ENCODE measurements around the gene LTBR. TPM values are rescaled to one million over a fixed set of nuclear protein-coding genes. Genes with fewer than 3 reads are reported as not detected.

The LTBR gene
- total and polyA plus RNA-seq, 2 donors (not counting 1 experiment from before 2014, with no cell fraction given): 1.1 TPM; not detected in 1

DNA sequence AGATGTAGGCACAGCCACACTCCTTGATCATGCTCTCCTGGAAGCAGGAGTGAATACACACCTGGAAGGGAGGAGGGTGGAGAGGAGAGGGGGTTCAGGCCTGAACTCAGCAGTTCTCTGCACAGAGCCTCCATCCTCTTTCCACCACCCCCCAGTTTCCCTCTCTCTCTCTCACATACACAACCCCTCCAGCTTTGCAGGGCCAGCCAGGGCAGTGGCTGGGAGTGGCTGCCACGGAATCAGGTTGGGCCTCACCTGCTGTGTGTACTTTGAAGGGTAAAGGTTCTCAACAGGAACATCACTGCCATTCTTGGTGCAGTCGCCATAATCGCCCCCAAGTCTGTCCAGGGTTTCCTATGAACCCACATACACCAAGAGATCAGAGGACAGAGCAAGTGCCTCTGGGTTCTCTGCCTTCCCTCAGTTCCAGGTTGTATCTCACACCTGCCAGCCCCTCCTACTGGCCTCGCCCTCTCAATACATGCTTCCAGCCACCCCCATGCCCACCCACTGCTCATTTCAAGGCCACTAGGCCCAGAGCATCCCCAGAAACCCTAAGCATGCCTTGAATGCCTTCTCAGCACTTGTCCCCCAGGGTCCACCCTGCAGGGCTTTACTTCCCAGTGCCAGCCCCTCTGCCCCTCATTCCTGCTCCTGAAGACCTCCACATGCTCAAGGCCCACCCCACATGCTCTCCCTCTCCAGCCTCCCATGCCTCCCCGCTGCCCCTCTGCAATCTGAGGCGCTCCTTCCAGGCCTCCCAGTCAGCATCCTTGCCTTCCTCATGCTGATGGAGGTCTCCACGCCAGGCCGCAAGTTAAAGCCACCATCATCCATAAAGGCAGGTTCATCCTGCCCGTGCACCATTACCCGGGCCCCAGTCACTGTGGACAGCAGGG is 29.2 kb upstream of the LTBR start:
- intact Hi-C loops (cut with micrococcal nuclease): no loop called here
- ChIA-PET POLR2A (no interaction called here), CTCF (interaction anchor here (0.8 kb wide), 1 partner anchor 110 kb away, joined by 3 read pairs; no protein-coding TSS in a partner anchor)
- Histone ChIP-seq H3K79me2 (ENCODE audit: control insufficient read depth, insufficient read depth, low read length) (no peaks in the 10 kb centered on the region), H3K4me2 (replicated peaks; ENCODE audit: low read depth, low read length, poor library complexity, severe bottlenecking) (no peak overlapping the region), H3K36me3 (replicated peaks in 1 of 2; ENCODE audit: control extremely low read depth in 1 of 2, control insufficient read depth in 1 of 2, extremely low read depth in 1 of 2, insufficient read depth in 2 of 2, low read length in 1 of 2) (no peaks in the 10 kb centered on the region), H3K9me3 (ENCODE audit: control extremely low read depth in 1 of 3, control insufficient read depth in 2 of 3, insufficient read depth in 1 of 3, low read length in 2 of 3) (no peaks in the 10 kb centered on the region), H3K27ac (ENCODE audit: low read length in 2 of 2) (no peak overlapping the region), H3K4me1 (ENCODE audit: control insufficient read depth in 2 of 2, insufficient read depth in 2 of 2, low read length in 2 of 2) (peaks cover 0 to 4% of the 10 kb centered on the region in 2 donors), H3K9ac (ENCODE audit: low read length) (no peak overlapping the region), H3K4me3 (ENCODE audit: control extremely low read depth in 1 of 5, extremely low read depth in 1 of 5, insufficient read depth in 1 of 5, low read depth in 2 of 5, low read length in 4 of 5) (no peak overlapping the region), H4K20me1 (ENCODE audit: control insufficient read depth, insufficient read depth, low read length, poor library complexity, severe bottlenecking) (no peaks in the 10 kb centered on the region), H2AFZ (ENCODE audit: insufficient read depth, low read depth, low read length, poor library complexity, severe bottlenecking) (no peak overlapping the region), H3K27me3 (replicated peaks in 1 of 4; ENCODE audit: control extremely low read depth in 1 of 4, control insufficient read depth in 3 of 4, insufficient read depth in 4 of 4, low read length in 3 of 4) (peaks cover 0 to 45% (median 10%) of the 10 kb centered on the region in 4 experiments)
- DNase-seq (no peak), ATAC-seq (ENCODE audit: low read depth) (no peak)
- H3K4me3 Mint-ChIP-seq: no peak overlapping the region
- no peaks in the 10 kb centered on the region for H3K4me1 Mint-ChIP-seq
- H3K27ac Mint-ChIP-seq: no peak overlapping the region
- peaks cover 70% of the 10 kb centered on the region for H3K27me3 Mint-ChIP-seq
- no peaks in the 10 kb centered on the region for H3K9me3 Mint-ChIP-seq (ENCODE audit: insufficient read depth)
- 85% methylated on average over 8 of the region's 10 CpGs for WGBS (ENCODE audit: insufficient coverage)
- TF ChIP-seq EZH2 (IDR thresholded peaks at IDR 0.05; ENCODE audit: borderline replicate concordance, insufficient read depth, low read depth, low read length, poor library complexity, severe bottlenecking): no peak
- TF ChIP-seq, protein P1, sequence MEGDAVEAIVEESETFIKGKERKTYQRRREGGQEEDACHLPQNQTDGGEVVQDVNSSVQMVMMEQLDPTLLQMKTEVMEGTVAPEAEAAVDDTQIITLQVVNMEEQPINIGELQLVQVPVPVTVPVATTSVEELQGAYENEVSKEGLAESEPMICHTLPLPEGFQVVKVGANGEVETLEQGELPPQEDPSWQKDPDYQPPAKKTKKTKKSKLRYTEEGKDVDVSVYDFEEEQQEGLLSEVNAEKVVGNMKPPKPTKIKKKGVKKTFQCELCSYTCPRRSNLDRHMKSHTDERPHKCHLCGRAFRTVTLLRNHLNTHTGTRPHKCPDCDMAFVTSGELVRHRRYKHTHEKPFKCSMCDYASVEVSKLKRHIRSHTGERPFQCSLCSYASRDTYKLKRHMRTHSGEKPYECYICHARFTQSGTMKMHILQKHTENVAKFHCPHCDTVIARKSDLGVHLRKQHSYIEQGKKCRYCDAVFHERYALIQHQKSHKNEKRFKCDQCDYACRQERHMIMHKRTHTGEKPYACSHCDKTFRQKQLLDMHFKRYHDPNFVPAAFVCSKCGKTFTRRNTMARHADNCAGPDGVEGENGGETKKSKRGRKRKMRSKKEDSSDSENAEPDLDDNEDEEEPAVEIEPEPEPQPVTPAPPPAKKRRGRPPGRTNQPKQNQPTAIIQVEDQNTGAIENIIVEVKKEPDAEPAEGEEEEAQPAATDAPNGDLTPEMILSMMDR (IDR thresholded peaks at IDR 0.05): no peak
